Measurements from ENCODE around the gene PRPF40A. TPM values are rescaled to one million over a fixed set of nuclear protein-coding genes. Genes with fewer than 3 reads are reported as not detected.

Gene PRPF40A
- total and polyA plus RNA-seq, 9 of the 15 experiments (the other 6 are each of a cell fraction or from before 2014, with no cell fraction given), result 168 to 304 (median 264) TPM

GRCh38 chr2:152717228-152718075, at the start of gene PRPF40A (continued):
- TF ChIP-seq PATZ1 (CRISPR knock-in tag; IDR thresholded peaks at IDR 0.05; ENCODE audit: borderline replicate concordance) (no peak), ZFP36 (IDR thresholded peaks at IDR 0.05; ENCODE audit: low read depth, low read length, partially characterized antibody) (no peak), TAF1 (IDR thresholded peaks at IDR 0.05; ENCODE audit: control insufficient read depth, extremely low read depth, insufficient read depth, low read length, severe bottlenecking) (peak; percentile 75), ZNF318 (IDR thresholded peaks at IDR 0.05; ENCODE audit: borderline replicate concordance in 1 of 2, low read depth in 1 of 2) (no peak), ETS2 (tag; IDR thresholded peaks at IDR 0.05; ENCODE audit: borderline replicate concordance, poor library complexity, severe bottlenecking) (no peak), ZNF124 (CRISPR knock-in tag; IDR thresholded peaks at IDR 0.05) (no peak), ZNF3 (CRISPR knock-in tag; IDR thresholded peaks at IDR 0.05) (no peak), HDAC3 (IDR thresholded peaks at IDR 0.05; ENCODE audit: borderline replicate concordance, partially characterized antibody) (no peak), PRDM10 (IDR thresholded peaks at IDR 0.05; ENCODE audit: partially characterized antibody) (no peak), ZBTB7A (IDR thresholded peaks at IDR 0.05; ENCODE audit: borderline replicate concordance, control insufficient read depth, low read depth, low read length) (no peak), NFE2 (IDR thresholded peaks at IDR 0.05; ENCODE audit: low read depth) (no peak)
